SK-N-SH treated with all-trans-retinoic acid at 6 μM for 48 hours (cell line): ENCODE measurements around the gene RNF111.
A peak's percentile ranks its signal among the peaks of the same experiment; 100 is the strongest.

Source experiments
- ATAC-seq: fragments of 200-7000 bp; cut with Tn5 transposase; 3 replicates; pipeline ENCODE4 v1.9.1; 2020; ENCODE audit warnings: mild to moderate bottlenecking, moderate library complexity
- ARNTL ChIP-seq: fragments of 450-650 bp; formaldehyde crosslinking; IDR thresholded peaks from 2 replicates; pipeline ENCODE4 v1.5.0; 2020; ENCODE audit warnings: low read depth, mild to moderate bottlenecking, moderate library complexity, borderline replicate concordance
- BACH2 ChIP-seq: fragments of 250-450 bp; sonication (Bioruptor Pico); IDR thresholded peaks from 2 replicates; pipeline ENCODE4 v1.9.0; 2021; ENCODE audit warnings: mild to moderate bottlenecking, borderline replicate concordance
- CSDC2 ChIP-seq: fragments of 250-450 bp; sonication (Bioruptor Pico); IDR thresholded peaks from 2 replicates; pipeline ENCODE4 v1.5.0; 2020; ENCODE audit warnings: mild to moderate bottlenecking, moderate library complexity
- ESRRG ChIP-seq: fragments of 250-450 bp; sonication (Bioruptor Pico); IDR thresholded peaks from 2 replicates; pipeline ENCODE4 v1.6.1; 2021; ENCODE audit warnings: mild to moderate bottlenecking
- GLIS3 ChIP-seq: fragments of 250-450 bp; sonication (Bioruptor Pico); IDR thresholded peaks from 2 replicates; pipeline ENCODE4 v1.5.0; 2020; ENCODE audit warnings: mild to moderate bottlenecking, moderate library complexity
- ISL1 ChIP-seq: fragments of 250-450 bp; sonication (Bioruptor Pico); IDR thresholded peaks from 2 replicates; pipeline ENCODE4 v2.1.2; 2022; ENCODE audit warnings: mild to moderate bottlenecking, moderate library complexity
- OSR1 ChIP-seq: fragments of 250-450 bp; sonication (Bioruptor Pico); IDR thresholded peaks from 2 replicates; pipeline ENCODE4 v1.8.0; 2022; ENCODE audit warnings: moderate library complexity, mild to moderate bottlenecking, inconsistent platforms
- PPARA ChIP-seq: fragments of 250-450 bp; sonication (Bioruptor Pico); IDR thresholded peaks from 2 replicates; pipeline ENCODE4 v1.5.0; 2020; ENCODE audit warnings: mild to moderate bottlenecking, borderline replicate concordance
- RARB ChIP-seq: fragments of 250-450 bp; sonication (Bioruptor Pico); IDR thresholded peaks from 2 replicates; pipeline ENCODE4 v1.8.0; 2021; ENCODE audit warnings: mild to moderate bottlenecking, moderate library complexity
- TOX ChIP-seq: fragments of 250-450 bp; sonication (Bioruptor Pico); IDR thresholded peaks from 2 replicates; pipeline ENCODE4 v1.8.0; 2021; ENCODE audit warnings: mild to moderate bottlenecking, moderate library complexity, borderline replicate concordance
- ZC3H10 ChIP-seq: fragments of 250-450 bp; sonication (Bioruptor Pico); IDR thresholded peaks from 2 replicates; pipeline ENCODE4 v1.5.1; 2021; ENCODE audit warnings: mild to moderate bottlenecking, moderate library complexity
- ZFP3 ChIP-seq: fragments of 250-450 bp; sonication (Bioruptor Pico); IDR thresholded peaks from 2 replicates; pipeline ENCODE4 v1.5.0; 2020; ENCODE audit warnings: mild to moderate bottlenecking, moderate library complexity
- ZFP30 ChIP-seq: fragments of 450-650 bp; formaldehyde crosslinking; IDR thresholded peaks from 2 replicates; pipeline ENCODE4 v1.5.0; 2022; ENCODE audit warnings: mild to moderate bottlenecking, moderate library complexity
- ZNF70 ChIP-seq: fragments of 450-650 bp; formaldehyde crosslinking; IDR thresholded peaks from 2 replicates; pipeline ENCODE4 v1.5.0; 2020; ENCODE audit warnings: mild to moderate bottlenecking, moderate library complexity
- ZNF8 ChIP-seq: fragments of 450-650 bp; formaldehyde crosslinking; IDR thresholded peaks from 2 replicates; pipeline ENCODE4 v1.5.0; 2020; ENCODE audit warnings: mild to moderate bottlenecking, moderate library complexity
- TF ChIP-seq, protein P1 (sequence below): fragments of 250-450 bp; sonication (Bioruptor Pico); IDR thresholded peaks from 2 replicates; pipeline ENCODE4 v1.8.0; 2021; ENCODE audit warnings: low read depth, mild to moderate bottlenecking, moderate library complexity, borderline replicate concordance
- TF ChIP-seq, protein P2 (sequence below): fragments of 250-450 bp; sonication (Bioruptor Pico); IDR thresholded peaks from 2 replicates; pipeline ENCODE4 v1.5.1; 2021; ENCODE audit warnings: mild to moderate bottlenecking, moderate library complexity
- TF ChIP-seq, protein P3 (sequence below): fragments of 250-450 bp; sonication (Bioruptor Pico); IDR thresholded peaks from 2 replicates; pipeline ENCODE4 v1.8.0; 2020; ENCODE audit warnings: mild to moderate bottlenecking, moderate library complexity, borderline replicate concordance
- TF ChIP-seq, protein P4 (sequence below): fragments of 250-450 bp; sonication (Bioruptor Pico); IDR thresholded peaks from 2 replicates; pipeline ENCODE4 v1.5.1; 2020; ENCODE audit warnings: low read depth, mild to moderate bottlenecking, moderate library complexity
- TF ChIP-seq, protein P5 (sequence below): fragments of 250-450 bp; sonication (Bioruptor Pico); IDR thresholded peaks from 2 replicates; pipeline ENCODE4 v1.5.0; 2020; ENCODE audit warnings: mild to moderate bottlenecking, moderate library complexity

The RNF111 gene

DNA sequence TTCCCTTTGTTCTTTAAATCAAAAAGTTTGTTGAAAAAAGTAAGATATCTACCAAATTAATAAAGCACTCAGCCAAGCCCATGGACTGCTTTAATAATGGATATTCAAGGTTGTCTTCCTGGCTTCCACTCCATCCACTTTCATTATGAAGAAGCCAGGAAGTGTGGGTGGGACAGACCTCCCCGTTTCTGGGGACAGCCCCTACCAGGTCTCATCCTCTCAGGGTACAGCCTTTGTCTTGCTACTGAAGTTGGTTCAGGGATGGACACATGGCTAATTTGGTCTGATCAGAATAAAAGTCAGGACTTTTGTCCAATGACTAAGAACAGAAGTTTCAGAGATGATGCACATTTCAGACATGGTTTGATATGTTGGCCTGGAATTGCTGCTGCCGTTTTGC is 150.1 kb downstream of the RNF111 start (continued):
- TF ChIP-seq TOX (CRISPR knock-in tag) (no peak), CSDC2 (no peak), ZC3H10 (CRISPR knock-in tag) (no peak)

DNA sequence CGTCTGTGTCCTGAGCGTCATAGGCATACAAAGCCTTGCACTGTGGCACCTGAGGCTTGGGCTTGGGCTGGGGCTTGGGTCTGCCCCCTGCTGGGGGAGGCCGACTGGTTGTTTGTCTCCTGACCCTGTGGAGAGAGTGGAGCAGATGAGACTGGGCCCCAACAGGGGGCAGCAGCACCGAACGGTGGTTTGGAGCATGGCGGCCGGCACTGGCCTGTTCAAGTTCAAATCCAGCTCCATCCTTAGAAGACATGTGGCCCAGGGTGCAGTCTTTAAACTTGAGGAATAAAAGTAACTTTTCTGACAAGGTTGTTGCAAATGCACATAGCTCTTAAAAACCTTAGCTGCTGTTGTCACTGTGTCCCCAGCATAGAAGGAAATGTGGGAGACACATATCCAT is 150.8 kb downstream of the RNF111 start:
- ATAC-seq = peak; percentile 94

DNA sequence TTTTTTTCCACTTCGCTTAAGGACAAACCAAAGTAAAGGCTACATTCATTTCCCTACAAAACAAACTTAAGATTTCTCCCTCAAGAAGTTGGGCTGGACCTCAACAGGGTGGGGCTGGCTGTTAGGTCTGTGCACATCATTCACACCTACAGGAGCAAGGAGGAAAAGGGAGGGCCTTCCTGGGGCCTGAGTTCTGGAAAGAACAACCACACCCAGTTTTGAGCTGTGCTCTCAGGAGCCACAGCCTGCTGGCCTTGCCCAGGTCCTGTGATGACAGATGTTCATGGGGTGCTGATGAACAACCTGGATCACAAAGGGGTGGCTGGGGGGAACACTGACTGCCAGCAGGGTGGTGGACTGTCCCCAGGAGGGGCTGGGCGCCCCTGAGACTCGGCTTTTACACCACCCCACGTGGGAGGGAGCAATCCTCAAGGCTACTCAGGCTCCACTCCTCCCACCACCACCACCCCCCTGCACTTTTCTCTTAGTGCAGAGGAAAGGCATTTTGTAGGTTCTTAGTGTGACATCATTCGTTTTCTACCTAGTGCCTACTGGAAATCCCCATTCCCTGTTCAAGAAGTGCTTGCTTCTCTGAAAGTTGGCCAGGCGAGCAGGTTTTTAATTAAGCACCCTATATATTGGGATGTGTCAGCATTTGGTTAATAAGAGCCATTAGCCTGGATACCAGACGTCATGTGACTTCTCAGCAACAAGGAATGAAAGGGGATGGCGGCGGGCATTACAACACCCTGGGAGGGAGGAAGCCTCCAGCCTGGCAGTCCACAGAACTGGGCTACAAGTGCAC is 153.2 kb downstream of the RNF111 start:
- no peak for ATAC-seq
- TF ChIP-seq BACH2 (CRISPR knock-in tag) = no peak
- no peak for TF ChIP-seq PPARA
- TF ChIP-seq GLIS3 (CRISPR knock-in tag) = no peak
- TF ChIP-seq, protein P1, sequence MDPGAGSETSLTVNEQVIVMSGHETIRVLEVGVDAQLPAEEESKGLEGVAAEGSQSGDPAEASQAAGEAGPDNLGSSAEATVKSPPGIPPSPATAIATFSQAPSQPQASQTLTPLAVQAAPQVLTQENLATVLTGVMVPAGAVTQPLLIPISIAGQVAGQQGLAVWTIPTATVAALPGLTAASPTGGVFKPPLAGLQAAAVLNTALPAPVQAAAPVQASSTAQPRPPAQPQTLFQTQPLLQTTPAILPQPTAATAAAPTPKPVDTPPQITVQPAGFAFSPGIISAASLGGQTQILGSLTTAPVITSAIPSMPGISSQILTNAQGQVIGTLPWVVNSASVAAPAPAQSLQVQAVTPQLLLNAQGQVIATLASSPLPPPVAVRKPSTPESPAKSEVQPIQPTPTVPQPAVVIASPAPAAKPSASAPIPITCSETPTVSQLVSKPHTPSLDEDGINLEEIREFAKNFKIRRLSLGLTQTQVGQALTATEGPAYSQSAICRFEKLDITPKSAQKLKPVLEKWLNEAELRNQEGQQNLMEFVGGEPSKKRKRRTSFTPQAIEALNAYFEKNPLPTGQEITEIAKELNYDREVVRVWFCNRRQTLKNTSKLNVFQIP = no peak
- TF ChIP-seq ZNF70 = no peak
- TF ChIP-seq, protein P2, sequence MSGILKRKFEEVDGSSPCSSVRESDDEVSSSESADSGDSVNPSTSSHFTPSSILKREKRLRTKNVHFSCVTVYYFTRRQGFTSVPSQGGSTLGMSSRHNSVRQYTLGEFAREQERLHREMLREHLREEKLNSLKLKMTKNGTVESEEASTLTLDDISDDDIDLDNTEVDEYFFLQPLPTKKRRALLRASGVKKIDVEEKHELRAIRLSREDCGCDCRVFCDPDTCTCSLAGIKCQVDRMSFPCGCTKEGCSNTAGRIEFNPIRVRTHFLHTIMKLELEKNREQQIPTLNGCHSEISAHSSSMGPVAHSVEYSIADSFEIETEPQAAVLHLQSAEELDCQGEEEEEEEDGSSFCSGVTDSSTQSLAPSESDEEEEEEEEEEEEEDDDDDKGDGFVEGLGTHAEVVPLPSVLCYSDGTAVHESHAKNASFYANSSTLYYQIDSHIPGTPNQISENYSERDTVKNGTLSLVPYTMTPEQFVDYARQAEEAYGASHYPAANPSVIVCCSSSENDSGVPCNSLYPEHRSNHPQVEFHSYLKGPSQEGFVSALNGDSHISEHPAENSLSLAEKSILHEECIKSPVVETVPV (CRISPR knock-in tag) = no peak
- TF ChIP-seq TOX (CRISPR knock-in tag) = no peak
- no peak for TF ChIP-seq OSR1
- TF ChIP-seq ZFP30 (CRISPR knock-in tag) = no peak
- TF ChIP-seq, protein P3, sequence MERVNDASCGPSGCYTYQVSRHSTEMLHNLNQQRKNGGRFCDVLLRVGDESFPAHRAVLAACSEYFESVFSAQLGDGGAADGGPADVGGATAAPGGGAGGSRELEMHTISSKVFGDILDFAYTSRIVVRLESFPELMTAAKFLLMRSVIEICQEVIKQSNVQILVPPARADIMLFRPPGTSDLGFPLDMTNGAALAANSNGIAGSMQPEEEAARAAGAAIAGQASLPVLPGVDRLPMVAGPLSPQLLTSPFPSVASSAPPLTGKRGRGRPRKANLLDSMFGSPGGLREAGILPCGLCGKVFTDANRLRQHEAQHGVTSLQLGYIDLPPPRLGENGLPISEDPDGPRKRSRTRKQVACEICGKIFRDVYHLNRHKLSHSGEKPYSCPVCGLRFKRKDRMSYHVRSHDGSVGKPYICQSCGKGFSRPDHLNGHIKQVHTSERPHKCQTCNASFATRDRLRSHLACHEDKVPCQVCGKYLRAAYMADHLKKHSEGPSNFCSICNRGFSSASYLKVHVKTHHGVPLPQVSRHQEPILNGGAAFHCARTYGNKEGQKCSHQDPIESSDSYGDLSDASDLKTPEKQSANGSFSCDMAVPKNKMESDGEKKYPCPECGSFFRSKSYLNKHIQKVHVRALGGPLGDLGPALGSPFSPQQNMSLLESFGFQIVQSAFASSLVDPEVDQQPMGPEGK (CRISPR knock-in tag) = no peak
- no peak for TF ChIP-seq ZFP3 (CRISPR knock-in tag)
- no peak for TF ChIP-seq ISL1 (CRISPR knock-in tag)
- TF ChIP-seq ESRRG (CRISPR knock-in tag) = no peak
- no peak for TF ChIP-seq ZNF8 (CRISPR knock-in tag)
- TF ChIP-seq ARNTL = no peak
- no peak for TF ChIP-seq ZC3H10 (CRISPR knock-in tag)
- TF ChIP-seq, protein P4, sequence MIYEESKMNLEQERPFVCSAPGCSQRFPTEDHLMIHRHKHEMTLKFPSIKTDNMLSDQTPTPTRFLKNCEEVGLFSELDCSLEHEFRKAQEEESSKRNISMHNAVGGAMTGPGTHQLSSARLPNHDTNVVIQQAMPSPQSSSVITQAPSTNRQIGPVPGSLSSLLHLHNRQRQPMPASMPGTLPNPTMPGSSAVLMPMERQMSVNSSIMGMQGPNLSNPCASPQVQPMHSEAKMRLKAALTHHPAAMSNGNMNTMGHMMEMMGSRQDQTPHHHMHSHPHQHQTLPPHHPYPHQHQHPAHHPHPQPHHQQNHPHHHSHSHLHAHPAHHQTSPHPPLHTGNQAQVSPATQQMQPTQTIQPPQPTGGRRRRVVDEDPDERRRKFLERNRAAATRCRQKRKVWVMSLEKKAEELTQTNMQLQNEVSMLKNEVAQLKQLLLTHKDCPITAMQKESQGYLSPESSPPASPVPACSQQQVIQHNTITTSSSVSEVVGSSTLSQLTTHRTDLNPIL = no peak
- TF ChIP-seq, protein P5, sequence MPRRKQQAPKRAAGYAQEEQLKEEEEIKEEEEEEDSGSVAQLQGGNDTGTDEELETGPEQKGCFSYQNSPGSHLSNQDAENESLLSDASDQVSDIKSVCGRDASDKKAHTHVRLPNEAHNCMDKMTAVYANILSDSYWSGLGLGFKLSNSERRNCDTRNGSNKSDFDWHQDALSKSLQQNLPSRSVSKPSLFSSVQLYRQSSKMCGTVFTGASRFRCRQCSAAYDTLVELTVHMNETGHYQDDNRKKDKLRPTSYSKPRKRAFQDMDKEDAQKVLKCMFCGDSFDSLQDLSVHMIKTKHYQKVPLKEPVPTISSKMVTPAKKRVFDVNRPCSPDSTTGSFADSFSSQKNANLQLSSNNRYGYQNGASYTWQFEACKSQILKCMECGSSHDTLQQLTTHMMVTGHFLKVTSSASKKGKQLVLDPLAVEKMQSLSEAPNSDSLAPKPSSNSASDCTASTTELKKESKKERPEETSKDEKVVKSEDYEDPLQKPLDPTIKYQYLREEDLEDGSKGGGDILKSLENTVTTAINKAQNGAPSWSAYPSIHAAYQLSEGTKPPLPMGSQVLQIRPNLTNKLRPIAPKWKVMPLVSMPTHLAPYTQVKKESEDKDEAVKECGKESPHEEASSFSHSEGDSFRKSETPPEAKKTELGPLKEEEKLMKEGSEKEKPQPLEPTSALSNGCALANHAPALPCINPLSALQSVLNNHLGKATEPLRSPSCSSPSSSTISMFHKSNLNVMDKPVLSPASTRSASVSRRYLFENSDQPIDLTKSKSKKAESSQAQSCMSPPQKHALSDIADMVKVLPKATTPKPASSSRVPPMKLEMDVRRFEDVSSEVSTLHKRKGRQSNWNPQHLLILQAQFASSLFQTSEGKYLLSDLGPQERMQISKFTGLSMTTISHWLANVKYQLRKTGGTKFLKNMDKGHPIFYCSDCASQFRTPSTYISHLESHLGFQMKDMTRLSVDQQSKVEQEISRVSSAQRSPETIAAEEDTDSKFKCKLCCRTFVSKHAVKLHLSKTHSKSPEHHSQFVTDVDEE (CRISPR knock-in tag) = no peak

More for the DNA sequence above, 150.8 kb downstream of the RNF111 start:
- TF ChIP-seq ZFP30 (CRISPR knock-in tag) (no peak), BACH2 (CRISPR knock-in tag) (no peak), RARB (CRISPR knock-in tag) (no peak), ZNF8 (CRISPR knock-in tag) (no peak), ZC3H10 (CRISPR knock-in tag) (no peak), PPARA (no peak), GLIS3 (CRISPR knock-in tag) (no peak)
- TF ChIP-seq, protein P4 = no peak
- TF ChIP-seq, all 23 proteins: peak for 0
